ENCODE measurements around the gene GPSM3.
"Not testable (repeated sequence)": the region's sequence is repeated elsewhere in the genome, so short reads cannot be mapped to it uniquely, and the experiment has no call there.

The GPSM3 gene

DNA sequence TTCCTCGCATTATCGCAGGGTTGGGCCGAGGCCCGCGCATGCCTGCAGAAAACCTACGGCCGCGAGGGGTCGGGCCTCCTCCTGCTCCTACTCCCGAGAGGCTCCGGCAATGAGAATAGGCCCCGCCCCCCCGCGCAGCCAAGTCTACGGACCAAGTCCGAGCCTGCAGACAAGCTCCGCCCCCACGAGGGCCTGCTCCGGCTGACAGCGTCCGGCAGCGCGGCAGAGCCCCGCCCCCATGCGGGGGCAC lies 3.1 kb upstream of the GPSM3 start:
- TF ChIP-seq, protein P1, sequence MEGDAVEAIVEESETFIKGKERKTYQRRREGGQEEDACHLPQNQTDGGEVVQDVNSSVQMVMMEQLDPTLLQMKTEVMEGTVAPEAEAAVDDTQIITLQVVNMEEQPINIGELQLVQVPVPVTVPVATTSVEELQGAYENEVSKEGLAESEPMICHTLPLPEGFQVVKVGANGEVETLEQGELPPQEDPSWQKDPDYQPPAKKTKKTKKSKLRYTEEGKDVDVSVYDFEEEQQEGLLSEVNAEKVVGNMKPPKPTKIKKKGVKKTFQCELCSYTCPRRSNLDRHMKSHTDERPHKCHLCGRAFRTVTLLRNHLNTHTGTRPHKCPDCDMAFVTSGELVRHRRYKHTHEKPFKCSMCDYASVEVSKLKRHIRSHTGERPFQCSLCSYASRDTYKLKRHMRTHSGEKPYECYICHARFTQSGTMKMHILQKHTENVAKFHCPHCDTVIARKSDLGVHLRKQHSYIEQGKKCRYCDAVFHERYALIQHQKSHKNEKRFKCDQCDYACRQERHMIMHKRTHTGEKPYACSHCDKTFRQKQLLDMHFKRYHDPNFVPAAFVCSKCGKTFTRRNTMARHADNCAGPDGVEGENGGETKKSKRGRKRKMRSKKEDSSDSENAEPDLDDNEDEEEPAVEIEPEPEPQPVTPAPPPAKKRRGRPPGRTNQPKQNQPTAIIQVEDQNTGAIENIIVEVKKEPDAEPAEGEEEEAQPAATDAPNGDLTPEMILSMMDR (IDR thresholded peaks at IDR 0.05; ENCODE audit: low read depth, low read length), result peak; percentile 32

GRCh38 chr6:32194825-32195651 lies 2.6 kb upstream of the GPSM3 start:
- DNase-seq (ENCODE audit: extremely low read depth, low read depth), result peak; percentile 19
- TF ChIP-seq, protein P1 (IDR thresholded peaks at IDR 0.05; ENCODE audit: low read depth, low read length), result peak; percentile 57

More for the DNA sequence above, 3.1 kb upstream of the GPSM3 start:
- peak; percentile 100 for DNase-seq (ENCODE audit: extremely low read depth, low read depth)

DNA sequence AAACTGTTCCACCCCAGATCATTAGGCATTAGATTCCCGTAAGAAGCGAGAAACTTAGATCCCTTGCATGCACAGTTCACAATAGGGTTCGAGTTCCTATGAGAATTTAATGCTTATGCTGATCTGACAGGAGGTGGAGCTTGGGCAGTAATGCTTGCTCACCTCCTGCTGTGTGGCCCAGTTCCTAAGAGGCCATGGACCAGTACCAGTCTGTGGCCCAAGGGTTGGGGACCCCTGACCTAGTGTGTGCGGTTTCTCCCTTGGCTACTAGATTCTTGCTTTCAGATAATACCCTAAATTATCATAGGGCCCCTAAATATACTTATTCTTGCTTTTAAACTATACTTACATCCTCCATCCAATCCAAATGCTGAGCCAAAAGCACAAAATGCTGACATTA lies 1.9 kb upstream of the GPSM3 start:
- DNase-seq (ENCODE audit: extremely low read depth, low read depth), result no peak
- TF ChIP-seq, protein P1 (IDR thresholded peaks at IDR 0.05; ENCODE audit: low read depth, low read length), result no peak

GRCh38 chr6:32193096-32193495 lies 653 bp upstream of the GPSM3 start:
- DNase-seq (ENCODE audit: extremely low read depth, low read depth), result not testable (repeated sequence)

- TF ChIP-seq, protein P1 (IDR thresholded peaks at IDR 0.05; ENCODE audit: low read depth, low read length), result no peak
- no peak for DNase-seq (ENCODE audit: extremely low read depth, low read depth)
These were observed 491 bp downstream of the GPSM3 start for GRCh38 chr6:32191696-32192607.

GRCh38 chr6:32190911-32191677 lies 1.3 kb downstream of the GPSM3 start:
- DNase-seq (ENCODE audit: extremely low read depth, low read depth), result no peak
- TF ChIP-seq, protein P1 (IDR thresholded peaks at IDR 0.05; ENCODE audit: low read depth, low read length), result no peak

DNA sequence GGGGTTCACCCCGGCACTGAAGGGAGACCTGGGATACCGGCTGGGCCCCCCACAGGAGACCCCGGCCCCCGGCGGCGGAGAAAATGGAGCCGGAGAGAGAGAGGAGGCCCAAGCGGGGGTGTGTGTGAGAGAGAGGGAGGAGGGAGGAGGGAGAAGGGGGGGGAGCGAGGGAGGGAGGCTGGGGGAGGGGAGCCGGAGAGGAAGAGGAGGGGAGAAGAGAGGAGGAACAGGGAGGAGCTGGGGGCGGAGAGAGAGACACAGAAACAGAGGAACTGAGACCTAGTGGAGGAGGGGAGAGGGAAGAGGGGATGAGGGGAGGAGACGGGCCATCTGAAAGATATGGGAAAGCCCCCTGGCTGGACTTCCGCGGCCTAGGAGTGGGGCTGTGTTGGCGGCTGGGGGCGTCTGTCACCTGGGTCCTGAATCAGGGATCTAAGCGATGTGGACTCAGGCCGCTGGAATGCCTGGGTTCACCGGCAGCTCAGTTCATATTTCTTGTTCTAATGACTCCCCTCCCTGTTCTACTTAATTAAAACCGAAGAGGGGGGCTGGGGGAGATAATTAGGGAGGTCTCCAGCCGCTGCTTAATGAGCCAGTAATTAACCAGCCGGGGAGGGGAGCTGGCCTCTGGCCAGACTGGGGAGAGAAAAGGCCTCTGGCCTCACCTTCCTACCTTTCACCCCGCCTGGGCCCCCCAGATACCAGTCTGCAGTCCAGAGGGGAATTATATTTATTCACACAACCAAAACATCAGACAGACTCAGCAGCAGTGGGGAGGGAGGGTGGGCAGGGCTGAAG lies 2.2 kb downstream of the GPSM3 start, which contains the start of gene PBX2:
PBX2 (minus strand) TSS at position 149 of the 798 bp plus-strand sequence. CDS start 287 bp downstream, outside the sequence.
- TF ChIP-seq, protein P1 (IDR thresholded peaks at IDR 0.05; ENCODE audit: low read depth, low read length), result no peak
- DNase-seq (ENCODE audit: extremely low read depth, low read depth), result peak; percentile 87
